Measurements from ENCODE around the gene IHH.

Gene IHH

DNA sequence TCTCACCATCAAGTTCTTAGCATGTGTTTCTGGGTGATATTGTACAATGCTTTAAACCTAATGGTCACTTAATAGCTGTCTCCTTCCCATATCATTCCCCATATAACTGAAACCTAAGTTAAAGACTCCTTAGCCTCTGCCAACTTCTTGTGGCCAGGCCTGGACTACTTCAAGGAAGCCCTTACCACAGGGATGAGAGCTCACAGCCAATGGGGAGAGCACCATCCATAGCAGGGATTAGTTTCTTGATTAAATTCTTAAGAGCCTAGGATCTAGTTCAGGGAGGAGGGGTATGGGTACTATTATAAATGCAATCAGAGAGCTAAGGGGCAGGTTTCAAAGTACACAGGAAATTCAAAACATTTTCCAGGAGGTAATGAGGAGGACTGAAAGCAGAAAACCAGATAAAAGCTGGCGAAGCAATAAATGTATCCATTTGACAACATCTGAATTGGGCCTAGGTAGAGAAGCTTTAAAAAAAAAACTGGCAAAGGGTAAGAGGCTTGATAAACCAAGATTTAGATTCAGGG is 34.8 kb upstream of the IHH start:
- H3K4me3 ChIP-seq (ENCODE audit: control insufficient read depth, low read depth, low read length), result no peak overlapping the region
- DNase-seq (ENCODE audit: low read depth), result no peak
- TF ChIP-seq CTCF (IDR thresholded peaks at IDR 0.05; ENCODE audit: control insufficient read depth, insufficient read depth, low read depth, low read length, missing control alignments), result no peak

DNA sequence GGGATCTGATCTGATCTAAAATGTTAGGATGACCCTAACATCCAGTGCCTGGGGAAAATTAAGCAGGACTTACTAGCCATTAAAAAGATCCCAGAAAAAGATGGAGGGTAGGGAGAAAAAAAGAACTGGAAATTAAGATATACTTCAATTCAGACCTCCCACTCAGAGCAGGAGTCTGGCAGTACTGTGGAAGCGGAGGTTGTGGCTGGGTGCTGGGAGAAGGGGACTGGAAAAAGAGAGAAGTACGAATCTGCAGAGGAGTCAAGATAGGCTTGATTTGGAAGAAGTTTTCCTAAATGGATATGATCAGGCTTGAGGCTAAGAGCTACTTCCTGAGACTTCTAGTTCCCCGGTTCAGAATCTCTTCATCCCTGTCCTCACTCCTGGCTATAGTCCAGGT is 33.5 kb upstream of the IHH start:
- DNase-seq (ENCODE audit: low read depth), result no peak
- no peak overlapping the region for H3K4me3 ChIP-seq (ENCODE audit: control insufficient read depth, low read depth, low read length)

GRCh38 chr2:219090436-219091299 is 29.9 kb upstream of the IHH start:
- no peak for TF ChIP-seq CTCF (IDR thresholded peaks at IDR 0.05; ENCODE audit: control insufficient read depth, insufficient read depth, low read depth, low read length, missing control alignments)
- H3K4me3 ChIP-seq (ENCODE audit: control insufficient read depth, low read depth, low read length), result no peak overlapping the region
- DNase-seq (ENCODE audit: low read depth), result no peak

More for the DNA sequence above, 33.5 kb upstream of the IHH start:
- TF ChIP-seq CTCF (IDR thresholded peaks at IDR 0.05; ENCODE audit: control insufficient read depth, insufficient read depth, low read depth, low read length, missing control alignments), result no peak

GRCh38 chr2:219089330-219089729 is 28.6 kb upstream of the IHH start:
- H3K4me3 ChIP-seq (ENCODE audit: control insufficient read depth, low read depth, low read length), result no peak overlapping the region
- TF ChIP-seq CTCF (IDR thresholded peaks at IDR 0.05; ENCODE audit: control insufficient read depth, insufficient read depth, low read depth, low read length, missing control alignments), result no peak

DNA sequence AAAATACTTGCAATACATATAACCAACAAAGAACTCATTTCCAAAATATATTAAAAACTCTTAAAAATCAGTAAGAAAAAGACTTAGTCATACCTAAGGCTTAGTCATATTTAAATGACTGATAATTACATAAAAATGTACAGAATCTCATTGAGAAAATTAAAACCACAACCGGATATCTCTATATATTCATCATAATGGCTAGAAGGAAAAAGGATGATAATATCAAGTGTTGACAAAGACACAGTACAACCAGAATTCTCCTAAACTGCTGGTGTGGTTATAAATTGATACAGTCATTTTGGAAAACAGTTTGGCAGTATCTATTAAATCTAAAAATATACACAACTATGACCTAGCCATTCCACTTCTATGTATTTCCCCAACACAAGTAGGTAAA is 27.1 kb upstream of the IHH start:
- TF ChIP-seq CTCF (IDR thresholded peaks at IDR 0.05; ENCODE audit: control insufficient read depth, insufficient read depth, low read depth, low read length, missing control alignments), result no peak
- H3K4me3 ChIP-seq (ENCODE audit: control insufficient read depth, low read depth, low read length), result no peak overlapping the region
- DNase-seq (ENCODE audit: low read depth), result no peak

More at GRCh38 chr2:219089330-219089729, 28.6 kb upstream of the IHH start:
- DNase-seq (ENCODE audit: low read depth), result no peak

DNA sequence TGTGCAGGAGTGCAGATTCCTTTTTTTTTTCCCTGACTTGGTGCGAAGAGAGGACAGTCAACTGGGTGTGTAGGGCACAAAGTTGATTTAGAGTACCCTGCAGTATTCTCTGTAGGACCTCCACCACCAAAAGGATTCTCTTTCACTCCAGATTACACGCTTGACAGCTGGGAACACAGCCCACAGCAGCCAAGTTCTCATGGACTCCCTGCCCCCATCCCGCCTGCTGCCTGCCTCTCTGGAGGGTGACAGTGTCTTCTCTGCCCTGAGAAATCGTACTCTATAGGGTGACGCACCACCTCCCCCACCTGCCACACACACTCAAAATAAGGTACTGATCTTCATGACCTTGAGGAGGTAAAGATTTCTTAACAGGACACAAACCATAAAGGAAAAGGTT is 26.6 kb upstream of the IHH start:
- no peak for DNase-seq (ENCODE audit: low read depth)
- no peak overlapping the region for H3K4me3 ChIP-seq (ENCODE audit: control insufficient read depth, low read depth, low read length)
- TF ChIP-seq CTCF (IDR thresholded peaks at IDR 0.05; ENCODE audit: control insufficient read depth, insufficient read depth, low read depth, low read length, missing control alignments), result no peak
